WERI-Rb-1 (cell line): ENCODE measurements around the gene CDH4.

ENCODE experiments used
- DNase-seq: peaks from one replicate; pipeline ENCODE4 v3.0.0-alpha.2; 2020
- H3K27ac ChIP-seq: fragments of 250-450 bp; sonication (Bioruptor Pico); 2 replicates; pipeline ENCODE4 v1.5.1; 2020; ENCODE audit warnings: mild to moderate bottlenecking, moderate library complexity
- H3K27me3 ChIP-seq: fragments of 250-450 bp; sonication (Bioruptor Pico); 2 replicates; pipeline ENCODE4 v1.5.1; 2021; ENCODE audit warnings: mild to moderate bottlenecking, low read depth, moderate library complexity; ENCODE audit not compliant: insufficient read depth, severe bottlenecking
- H3K36me3 ChIP-seq: fragments of 250-450 bp; sonication (Bioruptor Pico); 2 replicates; pipeline ENCODE4 v1.5.1; 2020; ENCODE audit warnings: mild to moderate bottlenecking, moderate library complexity
- H3K4me3 ChIP-seq: 2 replicates; pipeline ENCODE4 v1.5.1; 2011; ENCODE audit warnings: low read depth, mild to moderate bottlenecking, control low read depth, low read length
- H3K9me3 ChIP-seq: fragments of 250-450 bp; sonication (Bioruptor Pico); 2 replicates; pipeline ENCODE4 v1.5.1; 2021; ENCODE audit warnings: mild to moderate bottlenecking, moderate library complexity; ENCODE audit not compliant: severe bottlenecking
- TF ChIP-seq, protein P1 (sequence below): IDR thresholded peaks from 2 replicates; pipeline ENCODE4 v1.5.1; 2011; ENCODE audit warnings: low read depth, mild to moderate bottlenecking, control low read depth, inconsistent platforms, low read length

The CDH4 gene

DNA sequence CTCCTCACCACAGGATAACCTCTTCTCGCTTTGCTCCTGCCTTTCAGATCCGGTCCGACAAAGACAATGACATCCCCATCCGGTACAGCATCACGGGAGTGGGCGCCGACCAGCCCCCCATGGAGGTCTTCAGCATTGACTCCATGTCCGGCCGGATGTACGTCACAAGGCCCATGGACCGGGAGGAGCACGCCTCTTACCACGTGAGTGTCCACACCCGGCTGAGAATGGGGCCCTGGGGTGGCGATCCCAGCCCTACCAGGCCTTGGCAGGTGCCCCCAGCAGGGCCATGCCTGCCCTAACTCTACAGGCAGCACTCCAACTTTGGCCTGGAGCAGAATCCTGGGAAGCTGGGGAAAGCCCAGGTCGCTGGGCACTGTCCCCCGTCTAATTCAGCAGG is 592.6 kb downstream of the CDH4 start:
- H3K36me3 ChIP-seq, result no peaks in the 10 kb centered on the region
- DNase-seq, result no peak
- peaks cover 96% of the 10 kb centered on the region for H3K27me3 ChIP-seq
- TF ChIP-seq, protein P1, sequence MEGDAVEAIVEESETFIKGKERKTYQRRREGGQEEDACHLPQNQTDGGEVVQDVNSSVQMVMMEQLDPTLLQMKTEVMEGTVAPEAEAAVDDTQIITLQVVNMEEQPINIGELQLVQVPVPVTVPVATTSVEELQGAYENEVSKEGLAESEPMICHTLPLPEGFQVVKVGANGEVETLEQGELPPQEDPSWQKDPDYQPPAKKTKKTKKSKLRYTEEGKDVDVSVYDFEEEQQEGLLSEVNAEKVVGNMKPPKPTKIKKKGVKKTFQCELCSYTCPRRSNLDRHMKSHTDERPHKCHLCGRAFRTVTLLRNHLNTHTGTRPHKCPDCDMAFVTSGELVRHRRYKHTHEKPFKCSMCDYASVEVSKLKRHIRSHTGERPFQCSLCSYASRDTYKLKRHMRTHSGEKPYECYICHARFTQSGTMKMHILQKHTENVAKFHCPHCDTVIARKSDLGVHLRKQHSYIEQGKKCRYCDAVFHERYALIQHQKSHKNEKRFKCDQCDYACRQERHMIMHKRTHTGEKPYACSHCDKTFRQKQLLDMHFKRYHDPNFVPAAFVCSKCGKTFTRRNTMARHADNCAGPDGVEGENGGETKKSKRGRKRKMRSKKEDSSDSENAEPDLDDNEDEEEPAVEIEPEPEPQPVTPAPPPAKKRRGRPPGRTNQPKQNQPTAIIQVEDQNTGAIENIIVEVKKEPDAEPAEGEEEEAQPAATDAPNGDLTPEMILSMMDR, result no peak
- no peak overlapping the region for H3K27ac ChIP-seq
- peaks cover 7% of the 10 kb centered on the region for H3K9me3 ChIP-seq
- no peak overlapping the region for H3K4me3 ChIP-seq

DNA sequence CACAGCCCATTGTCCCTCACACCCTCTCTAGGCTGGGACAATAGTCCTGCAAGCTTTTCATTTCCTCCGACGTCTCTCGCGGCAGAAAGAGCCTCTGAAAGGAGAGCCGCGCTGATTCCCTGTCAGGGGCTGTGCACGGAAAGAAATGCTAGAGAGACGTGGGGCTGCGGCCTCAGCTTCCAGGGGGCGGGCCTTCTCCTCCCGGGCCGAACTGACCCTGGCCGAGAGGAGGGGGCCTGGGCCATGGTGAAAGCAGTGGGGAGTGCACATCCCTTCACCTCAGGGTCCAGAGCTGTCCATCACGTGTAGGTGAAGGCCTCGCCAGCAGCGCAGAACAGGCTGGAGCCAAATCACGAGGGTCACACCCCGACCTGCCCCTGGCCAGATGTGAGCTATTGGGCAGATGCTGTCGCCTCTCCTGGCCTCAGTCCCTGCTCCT is 593.2 kb downstream of the CDH4 start:
- Histone ChIP-seq H3K27me3 (peaks cover 96% of the 10 kb centered on the region), H3K36me3 (no peaks in the 10 kb centered on the region), H3K9me3 (peaks cover 7% of the 10 kb centered on the region), H3K4me3 (no peak overlapping the region), H3K27ac (no peak overlapping the region)
- TF ChIP-seq, protein P1, result no peak
- no peak for DNase-seq

DNA sequence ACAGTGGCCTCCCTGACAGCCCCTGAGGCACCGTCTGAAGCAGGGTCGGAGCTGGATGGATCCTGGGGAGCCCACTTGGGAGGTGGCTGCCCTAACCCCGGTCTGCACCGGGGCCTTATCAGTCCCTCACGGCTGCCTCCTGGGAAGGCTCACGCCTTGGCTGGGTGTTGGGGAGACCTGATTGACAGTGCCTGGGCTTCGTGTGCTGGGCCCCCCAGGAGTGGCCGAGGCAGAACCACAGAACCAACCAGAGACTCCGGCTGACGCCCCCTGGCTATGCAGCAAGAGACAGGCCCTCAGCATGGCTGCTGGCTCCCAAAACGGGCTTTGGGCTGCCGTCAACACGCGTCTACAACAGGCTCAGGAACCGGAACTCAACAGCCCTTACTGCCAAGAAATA is 594.0 kb downstream of the CDH4 start:
- Histone ChIP-seq H3K4me3 (no peak overlapping the region), H3K36me3 (no peaks in the 10 kb centered on the region), H3K9me3 (peaks cover 7% of the 10 kb centered on the region), H3K27me3 (peaks cover 96% of the 10 kb centered on the region), H3K27ac (no peak overlapping the region)
- DNase-seq, result no peak
- TF ChIP-seq, protein P1, result no peak

DNA sequence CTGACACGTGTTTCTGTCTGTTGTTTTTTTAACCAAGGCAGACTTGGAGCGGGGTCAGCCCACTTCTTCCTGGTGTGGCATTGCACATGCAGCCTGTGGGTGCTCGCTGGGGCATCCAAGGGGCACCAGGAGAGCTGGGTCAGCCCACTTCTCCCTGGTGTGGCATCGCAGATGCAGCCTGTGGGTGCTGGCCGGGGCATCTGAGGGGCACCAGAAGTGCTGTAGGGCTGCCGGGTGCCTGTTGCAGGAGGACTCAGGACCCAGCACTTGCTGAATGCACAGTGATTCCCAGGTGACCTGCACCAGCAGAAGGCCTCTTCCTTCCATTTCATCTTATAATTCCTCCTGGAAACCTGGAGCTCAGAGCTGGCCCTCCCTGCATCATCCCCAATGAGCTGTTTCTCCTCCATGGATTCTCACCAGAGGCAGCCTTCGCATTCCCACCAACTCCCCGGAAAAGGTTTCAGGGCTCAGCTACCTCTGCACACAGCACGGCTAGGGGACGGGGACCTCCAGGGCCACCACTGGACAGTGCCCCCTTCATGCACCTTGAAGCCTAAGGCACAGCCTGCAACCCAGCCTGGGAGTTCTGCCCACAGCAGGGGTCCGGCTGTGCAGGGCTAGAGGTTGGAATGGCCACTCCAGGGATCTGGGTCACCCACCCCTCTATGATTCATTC is 594.8 kb downstream of the CDH4 start:
- Histone ChIP-seq H3K4me3 (no peak overlapping the region), H3K27me3 (peaks cover 96% of the 10 kb centered on the region), H3K27ac (no peak overlapping the region), H3K36me3 (no peaks in the 10 kb centered on the region), H3K9me3 (peaks cover 7% of the 10 kb centered on the region)
- TF ChIP-seq, protein P1, result no peak
- DNase-seq, result no peak

DNA sequence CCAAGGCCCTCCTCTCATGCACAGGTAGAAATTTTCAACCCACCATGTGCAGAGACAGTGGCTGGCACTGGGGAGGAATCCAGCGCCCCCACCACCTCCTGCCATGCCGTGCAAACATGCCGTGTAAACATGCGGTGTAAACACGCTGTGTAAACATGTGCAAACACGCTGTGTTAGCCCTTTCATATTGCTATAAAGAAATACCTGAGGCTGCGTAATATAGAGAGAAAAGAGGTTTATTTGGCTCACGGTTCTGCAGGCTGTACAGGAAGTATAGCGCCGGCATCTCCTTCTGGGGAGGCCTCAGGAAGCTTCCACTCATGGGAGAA is 595.3 kb downstream of the CDH4 start:
- peaks cover 96% of the 10 kb centered on the region for H3K27me3 ChIP-seq
- DNase-seq, result no peak
- H3K4me3 ChIP-seq, result no peak overlapping the region
- H3K36me3 ChIP-seq, result no peaks in the 10 kb centered on the region
- TF ChIP-seq, protein P1, result no peak
- peaks cover 7% of the 10 kb centered on the region for H3K9me3 ChIP-seq
- no peak overlapping the region for H3K27ac ChIP-seq

DNA sequence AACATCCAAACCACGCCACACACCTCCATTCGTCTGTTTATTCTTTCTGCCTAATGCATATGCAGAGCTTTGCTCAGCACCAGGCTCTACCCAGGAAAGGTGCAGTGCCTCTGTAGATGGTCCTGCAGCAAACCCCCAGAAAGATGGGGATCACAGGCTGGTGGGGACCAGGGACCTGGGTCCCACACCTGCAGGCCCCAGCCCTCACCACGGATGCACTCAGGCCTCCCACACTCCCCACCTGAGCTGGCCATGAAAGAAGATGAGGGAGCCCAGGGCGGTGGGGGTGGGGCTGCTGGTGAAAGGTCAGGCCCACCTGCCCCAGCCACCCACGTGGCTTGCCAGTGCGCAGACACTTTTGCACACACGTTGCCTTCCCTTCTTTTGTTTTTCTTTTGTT is 595.9 kb downstream of the CDH4 start:
- TF ChIP-seq, protein P1, result no peak
- Histone ChIP-seq H3K9me3 (peaks cover 3% of the 10 kb centered on the region), H3K27me3 (peaks cover 96% of the 10 kb centered on the region), H3K36me3 (no peaks in the 10 kb centered on the region), H3K27ac (no peak overlapping the region), H3K4me3 (no peak overlapping the region)
- DNase-seq, result no peak
